GM19455 (cell line): ENCODE measurements around the gene PLCG1.

Experiments used
- ATAC-seq: cut with Tn5 transposase; IDR thresholded peaks from one replicate; pipeline ENCODE4 v1.9.1; 2021; ENCODE audit not compliant: unreplicated experiment

Gene PLCG1

DNA sequence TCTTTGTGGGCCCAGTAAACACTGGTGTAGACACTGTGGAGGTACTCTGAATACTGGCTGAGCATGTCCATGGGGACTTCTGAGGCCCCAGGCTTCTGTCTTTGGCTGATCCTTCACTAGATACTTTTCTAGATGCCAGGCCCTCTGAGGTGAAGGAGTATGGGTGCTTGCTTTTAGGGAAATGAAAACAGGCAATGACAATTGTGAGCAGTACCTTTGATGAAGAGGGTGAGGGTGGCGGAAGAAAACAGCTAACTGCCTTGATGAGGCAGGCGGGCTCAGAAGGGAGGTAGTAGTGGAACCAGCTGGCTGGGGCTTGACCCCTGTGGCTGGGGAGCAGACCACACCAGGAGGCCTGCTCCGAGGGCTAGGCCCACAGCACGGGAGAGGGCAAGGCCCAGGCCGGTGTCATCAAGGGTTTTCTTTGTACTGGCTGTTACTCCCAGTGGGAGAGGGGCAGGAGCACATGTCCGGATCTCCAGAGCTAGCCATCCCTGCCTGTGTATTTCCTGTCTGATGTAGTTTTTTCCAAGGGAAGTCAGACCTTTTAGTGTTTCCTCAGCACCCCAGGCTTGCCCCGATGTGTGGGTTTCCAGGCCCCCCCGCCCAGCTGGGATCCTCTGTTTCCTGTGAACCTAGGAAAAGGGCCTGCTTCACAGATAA, 3.9 kb downstream of the PLCG1 start:
- ATAC-seq = no peak

DNA sequence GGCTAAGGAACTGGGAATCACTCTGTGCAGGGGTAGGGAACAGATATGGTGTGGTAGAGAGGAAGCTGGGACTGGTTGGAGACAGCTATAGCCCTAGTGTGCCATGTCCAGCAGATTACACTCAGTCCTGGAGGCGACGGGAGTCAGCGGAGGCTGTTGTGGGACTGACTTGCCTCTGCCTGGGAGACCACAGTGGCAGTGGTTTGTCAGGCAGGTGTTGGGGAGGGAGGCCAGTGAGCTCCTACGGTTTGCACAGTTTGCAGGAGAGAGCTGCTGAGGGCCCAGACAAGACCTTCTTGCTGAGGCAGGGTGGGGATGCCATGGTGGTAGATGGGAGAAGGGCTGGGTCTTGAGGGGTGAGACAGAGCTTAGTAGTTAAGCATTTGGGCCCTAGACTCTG, 4.9 kb downstream of the PLCG1 start:
- no peak for ATAC-seq

DNA sequence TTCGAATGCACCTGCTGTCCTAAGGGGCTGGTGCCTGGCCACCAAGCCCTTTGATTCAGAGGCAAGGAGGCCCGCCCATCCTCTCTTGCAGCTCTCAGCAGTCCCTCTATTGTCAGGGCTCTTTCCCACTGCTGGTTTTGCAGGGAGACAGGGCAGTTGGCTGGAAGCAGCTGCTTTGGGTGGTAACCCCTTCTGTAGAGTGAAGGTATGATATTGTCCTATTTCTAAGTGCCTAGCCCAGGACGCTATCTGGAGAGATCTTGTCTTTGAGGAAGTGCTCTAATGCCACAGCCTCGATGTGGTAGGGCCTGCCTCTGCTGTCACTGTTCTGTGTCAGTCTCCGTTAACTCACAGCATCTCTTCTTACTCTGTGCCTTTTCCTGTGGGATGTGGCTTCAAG, 5.6 kb downstream of the PLCG1 start:
- no peak for ATAC-seq

DNA sequence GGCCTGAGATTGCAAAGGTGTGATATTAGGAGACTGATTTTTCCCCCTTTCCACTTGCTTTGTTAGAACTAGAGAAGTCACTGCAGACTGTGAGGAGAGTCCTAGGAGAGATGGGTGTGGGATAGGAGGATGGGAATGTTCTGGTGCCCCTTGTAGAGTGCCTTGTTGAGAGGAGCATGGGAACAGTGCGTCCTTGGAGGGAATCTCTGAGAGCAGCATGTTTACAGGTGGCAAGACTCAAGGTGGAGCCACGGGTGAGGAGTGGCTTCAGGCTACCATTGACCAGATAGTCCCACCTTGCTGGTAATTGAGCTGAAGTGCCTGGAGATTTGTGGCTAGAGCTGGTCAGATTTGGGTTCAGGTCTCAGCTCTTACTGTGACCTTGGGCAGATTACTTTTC, 6.0 kb downstream of the PLCG1 start:
- no peak for ATAC-seq

DNA sequence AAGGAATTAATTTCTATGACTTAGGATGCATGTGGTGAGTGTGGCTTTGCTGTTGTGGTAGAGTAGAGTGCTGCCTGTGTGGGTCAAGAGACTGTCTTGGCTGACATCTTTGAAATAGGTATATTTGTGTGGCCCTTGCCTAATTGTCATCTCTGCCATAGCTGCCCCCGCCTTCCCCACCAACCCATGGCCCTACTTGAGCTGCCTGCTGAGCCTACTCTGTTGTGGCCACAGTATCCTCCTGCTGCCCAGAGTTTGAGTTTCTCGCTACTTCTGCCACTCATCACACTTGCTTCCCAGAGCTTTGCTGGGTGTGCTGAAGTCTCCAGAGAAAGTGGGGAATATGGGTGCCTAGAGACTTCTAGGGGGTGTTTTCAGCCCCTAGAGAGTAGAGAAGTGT, 8.0 kb downstream of the PLCG1 start:
- no peak for ATAC-seq

DNA sequence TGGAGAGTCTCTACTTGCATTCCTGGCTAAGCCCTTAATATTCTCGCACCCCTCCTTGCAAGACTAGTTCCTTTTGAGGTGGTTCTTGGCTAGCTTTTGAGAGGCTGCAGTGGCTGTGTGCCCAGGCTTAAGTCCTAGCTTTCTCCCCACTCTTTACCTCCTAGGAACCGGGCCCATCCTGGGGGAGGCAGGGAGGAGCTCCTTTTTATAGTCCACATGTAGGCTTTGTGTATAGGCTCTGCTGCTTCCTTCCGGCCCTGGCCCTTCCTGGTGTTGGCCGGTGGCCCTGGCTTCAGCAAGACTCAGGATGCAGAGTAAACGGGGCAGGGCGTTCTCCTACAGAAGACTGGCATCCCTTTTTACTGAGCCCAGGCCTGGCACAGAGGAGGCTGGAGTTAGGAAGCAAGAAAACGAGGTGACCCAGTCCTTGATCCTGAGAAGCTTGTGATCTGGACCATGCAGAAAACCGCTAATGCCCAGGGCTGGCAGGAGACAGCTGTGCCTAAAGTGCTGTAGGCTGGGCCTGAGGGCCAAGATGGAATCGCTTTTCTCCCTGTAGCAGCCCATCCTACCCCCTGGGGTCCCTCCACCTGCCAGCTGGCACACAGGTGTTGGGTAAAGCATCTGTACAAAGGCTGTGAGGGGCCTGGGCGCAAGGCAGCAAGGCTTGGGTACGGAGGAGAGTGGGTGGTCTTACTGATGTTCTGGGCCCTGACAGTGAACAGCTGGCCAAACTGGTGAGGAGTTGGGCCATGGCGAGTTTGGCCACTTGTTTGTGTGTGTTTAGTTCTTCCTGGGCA, 8.7 kb downstream of the PLCG1 start:
- ATAC-seq = no peak

DNA sequence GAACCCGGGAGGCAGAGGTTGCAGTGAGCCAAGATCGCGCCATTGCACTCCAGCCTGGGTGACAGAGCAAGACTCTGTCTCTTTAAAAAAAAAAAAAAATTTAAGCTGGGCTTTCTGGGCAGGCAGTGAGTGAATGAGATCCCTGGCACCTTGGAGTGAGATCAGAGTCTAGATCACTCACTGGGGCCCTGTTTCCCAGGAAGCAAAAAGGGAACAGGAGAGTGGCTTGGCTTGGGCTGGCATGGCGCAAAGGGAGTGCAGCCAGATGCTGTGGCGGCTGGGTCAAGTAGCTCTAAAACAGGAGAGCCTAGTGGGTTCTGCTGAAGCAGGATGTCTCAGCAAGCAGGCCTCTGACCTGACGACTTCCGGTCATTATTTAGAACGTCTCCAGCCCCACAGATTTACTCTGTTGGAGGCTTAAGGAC, 10.4 kb downstream of the PLCG1 start:
- no peak for ATAC-seq

DNA sequence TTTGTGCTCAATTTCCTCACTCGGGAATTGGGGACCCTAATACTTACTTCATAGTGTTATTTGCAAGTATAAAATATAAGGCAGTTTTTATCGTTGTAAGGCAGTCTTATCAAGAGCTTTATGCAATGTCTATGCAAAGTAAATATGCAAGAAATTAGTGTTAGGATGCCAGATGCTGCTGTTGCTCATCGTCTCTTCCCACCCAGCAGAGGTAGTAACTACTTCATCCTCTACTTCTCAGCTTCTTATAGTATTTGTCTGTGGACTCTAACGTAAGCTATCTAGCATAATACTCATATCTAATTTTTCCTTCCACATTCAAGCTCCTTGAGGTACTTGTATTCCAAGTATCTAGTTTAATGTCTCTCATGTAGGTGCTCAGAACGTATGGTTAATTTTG, 11.6 kb downstream of the PLCG1 start:
- no peak for ATAC-seq

DNA sequence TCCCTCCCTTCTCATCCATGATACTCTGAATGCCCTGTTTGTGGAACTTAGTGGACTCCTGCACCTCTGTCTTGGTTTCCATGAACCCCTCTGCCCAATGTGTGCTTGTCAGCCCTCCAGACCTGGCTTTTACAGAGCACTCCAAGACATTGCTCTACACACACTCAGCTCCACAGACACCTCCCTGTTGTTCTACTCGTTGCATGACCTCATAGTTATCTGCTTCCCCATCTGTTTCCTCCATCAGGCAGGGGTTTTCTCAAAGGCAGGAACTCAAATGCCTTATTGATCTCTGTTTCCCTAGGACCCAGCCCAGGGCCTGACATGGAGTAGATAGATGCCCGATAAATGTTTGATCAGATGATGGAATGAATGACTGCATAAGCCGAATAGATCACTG, 13.3 kb downstream of the PLCG1 start:
- ATAC-seq = no peak

DNA sequence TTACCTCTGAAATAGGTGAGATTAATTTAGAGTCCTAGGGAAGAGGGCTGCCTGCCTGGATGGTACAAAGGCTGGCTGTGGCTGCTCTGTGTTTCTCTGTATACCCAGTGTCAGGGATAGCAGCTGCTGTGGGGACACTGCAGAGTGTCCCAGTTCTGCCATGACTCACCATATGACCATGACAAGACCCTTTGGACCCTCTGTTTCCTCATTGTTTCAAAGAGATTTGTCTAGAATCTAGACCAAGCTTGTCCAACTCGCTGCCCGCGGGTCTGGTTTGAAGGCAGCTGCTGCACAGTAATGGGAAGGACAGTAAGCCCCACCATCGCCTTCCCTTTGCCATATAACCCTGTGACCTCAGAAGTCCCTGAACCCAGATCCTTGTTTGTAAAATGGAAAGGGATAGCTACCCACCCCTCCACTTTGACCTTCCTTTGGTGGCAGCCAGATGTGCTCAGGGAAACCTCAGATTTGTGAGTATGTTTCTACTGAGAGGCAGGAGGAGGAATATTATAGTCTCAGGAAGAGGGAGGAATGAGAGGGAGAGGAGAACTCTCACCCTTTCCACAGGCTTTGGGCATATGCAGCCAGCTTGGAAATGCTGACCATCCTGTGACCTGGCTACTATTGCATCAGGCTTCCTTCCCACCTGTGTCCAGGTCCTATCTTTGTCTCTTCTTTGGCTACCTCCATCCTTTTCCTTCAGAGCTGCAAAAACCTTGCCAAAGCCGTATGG, 14.0 kb downstream of the PLCG1 start:
- ATAC-seq = no peak

DNA sequence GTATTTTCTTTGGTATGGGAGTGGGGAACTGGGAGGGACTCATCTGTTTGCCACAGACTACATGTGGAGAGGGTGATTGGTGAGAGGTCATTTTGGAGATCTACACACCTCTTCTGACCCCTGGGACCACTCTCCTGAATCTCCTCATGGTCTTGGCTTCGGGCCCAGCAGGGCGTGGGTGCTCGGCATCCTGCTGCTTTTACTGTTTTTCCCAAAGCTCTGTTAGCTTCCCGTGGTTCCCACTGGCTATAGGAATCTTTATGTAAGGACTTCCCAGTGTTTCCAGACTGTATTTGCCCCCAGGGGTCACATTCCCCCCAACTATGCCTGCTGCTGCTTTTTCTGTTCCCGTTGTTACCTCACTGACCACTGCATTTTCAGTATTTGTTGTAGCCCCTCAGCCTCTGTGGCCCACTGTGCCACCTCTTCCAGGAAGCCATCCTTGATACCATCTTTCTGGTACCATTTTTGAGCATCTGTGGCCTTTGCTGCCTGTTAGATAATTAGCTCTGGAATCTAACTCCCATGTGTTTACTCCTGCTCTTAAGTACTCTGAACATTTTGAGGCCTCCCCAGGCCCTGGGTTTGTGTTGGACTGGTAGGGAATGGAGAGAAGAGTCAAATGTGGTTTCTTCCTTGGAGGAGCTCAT, 14.9 kb downstream of the PLCG1 start:
- ATAC-seq = no peak

DNA sequence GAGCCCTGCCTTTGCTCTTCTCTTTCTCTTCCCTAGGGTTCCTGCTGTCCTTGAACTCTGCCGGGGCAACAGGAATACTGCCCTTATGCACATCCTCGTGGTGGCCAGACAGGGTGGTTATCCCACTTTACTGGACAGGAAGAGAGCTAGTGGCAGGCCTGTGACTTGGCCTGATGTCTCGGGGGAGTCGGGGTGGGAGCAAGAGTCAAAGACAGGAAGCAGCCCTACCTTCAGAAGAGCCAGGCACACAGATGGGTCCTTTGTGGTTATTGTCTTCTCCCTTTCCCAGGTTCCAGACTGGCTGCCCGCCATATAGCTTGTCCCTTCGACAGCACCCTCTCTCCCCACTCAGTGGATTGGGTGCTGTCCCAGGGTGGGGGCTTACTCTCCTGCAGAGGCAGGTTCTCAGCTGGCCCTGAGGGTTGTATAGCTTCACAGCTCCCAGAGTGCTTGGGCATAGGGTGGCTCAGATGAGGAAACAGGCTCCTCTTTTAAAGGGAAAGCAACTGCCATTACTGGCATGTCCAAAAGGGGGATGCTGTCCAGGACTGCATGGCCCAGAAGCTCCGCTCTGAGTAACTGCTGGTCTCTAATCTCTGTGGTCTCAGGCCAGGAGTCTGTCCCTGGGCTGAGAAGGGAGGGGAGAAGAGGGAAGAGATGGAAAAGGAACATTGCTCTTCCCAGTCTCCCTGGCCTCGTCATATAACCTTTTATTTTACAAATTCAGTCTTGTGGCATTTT, 17.3 kb downstream of the PLCG1 start:
- ATAC-seq = no peak

DNA sequence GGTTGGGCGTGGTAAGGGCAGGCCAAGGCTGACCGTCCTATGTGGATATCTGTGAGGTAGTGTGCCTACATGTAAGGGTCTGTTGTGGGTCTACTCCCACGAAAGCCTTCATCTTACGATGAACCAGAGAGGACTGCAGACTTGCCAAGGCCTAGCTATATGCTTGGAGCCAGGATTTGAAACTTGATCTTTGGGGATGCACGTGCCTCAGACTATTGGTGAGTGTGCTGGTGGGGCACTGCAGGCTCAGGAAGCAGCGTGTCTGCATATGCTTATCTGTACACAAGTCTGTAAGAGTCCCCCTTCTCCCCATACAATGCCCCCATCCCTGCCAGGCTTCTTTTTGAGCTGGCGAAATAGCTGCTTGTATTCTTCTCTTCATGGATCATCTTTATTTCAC, 17.9 kb downstream of the PLCG1 start:
- no peak for ATAC-seq

DNA sequence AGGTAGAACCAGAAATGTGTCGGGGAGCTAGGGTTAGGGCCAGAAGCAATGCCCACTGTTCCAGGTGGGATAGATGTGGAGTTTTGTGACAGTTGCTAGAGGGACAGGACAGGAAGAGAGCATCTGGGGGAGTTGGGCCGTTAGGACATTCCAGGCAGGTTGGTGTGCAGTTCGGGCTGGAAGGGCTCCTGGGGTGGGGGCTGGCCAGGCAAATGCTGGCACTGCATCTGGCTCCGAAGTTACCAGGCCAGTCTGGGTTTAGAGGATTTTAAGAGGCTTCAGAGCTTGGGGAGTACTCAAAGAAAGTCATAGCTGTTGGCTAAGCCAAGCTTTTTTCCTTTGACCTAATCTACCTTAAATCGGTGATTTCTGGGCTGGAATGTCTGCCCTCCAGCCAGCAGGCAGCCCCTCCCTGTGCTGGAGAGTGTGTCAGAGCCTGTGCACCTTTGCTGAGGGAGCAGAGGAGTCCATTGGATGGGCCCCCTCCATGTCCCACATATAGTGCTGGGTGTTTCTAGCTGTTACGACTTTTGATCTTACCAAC, 20.8 kb downstream of the PLCG1 start:
- ATAC-seq = no peak

DNA sequence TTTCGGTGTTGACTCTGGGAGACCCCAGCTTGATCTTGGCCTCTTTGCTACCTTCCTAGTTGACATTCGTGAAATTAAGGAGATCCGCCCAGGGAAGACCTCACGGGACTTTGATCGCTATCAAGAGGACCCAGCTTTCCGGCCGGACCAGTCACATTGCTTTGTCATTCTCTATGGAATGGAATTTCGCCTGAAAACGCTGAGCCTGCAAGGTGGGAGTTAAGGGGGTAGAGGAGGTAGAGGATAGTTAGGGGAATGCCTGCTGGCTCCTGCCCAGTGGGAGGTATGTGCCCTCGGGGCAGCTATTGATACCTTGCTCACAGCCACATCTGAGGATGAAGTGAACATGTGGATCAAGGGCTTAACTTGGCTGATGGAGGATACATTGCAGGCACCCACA, 22.2 kb downstream of the PLCG1 start:
- no peak for ATAC-seq

DNA sequence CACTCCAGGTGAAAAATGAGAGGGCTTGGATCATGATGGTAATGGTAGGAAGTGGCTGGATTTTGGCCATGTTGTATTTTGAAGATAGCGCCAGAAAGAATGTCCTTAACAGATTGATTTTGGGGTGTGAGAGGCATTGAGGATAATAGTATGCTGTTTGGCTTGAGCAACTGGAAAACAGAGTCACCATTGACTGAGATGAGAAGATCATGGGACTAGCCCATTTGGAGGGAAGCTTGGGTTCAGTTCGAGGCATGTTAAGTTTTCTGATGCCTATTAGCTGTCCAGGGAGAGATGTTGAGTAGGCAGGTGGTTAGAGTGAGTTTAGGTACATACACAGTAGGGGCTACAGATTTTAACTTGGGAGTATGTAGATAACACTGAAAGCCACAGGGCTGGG, 23.3 kb downstream of the PLCG1 start:
- no peak for ATAC-seq

DNA sequence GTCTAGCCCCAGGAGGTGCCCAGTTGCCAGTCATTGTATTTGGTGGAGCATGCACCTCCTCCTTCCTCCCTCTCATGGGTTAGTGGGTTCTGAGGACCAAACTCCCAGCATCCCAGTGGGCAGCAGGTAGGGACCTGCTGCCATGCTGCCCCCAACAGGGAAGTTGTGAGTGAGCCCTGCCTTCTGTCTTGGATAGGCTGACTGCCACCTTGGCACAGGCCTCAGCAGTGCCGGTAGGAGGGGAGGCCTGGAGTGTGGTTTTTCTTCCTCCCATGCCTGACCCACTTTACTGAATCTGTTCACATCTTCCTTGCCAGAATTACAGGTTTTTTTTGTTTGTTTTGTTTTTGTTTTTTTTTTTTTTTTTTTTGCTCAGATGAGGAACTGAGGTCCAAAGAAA, 24.5 kb downstream of the PLCG1 start:
- ATAC-seq = no peak

DNA sequence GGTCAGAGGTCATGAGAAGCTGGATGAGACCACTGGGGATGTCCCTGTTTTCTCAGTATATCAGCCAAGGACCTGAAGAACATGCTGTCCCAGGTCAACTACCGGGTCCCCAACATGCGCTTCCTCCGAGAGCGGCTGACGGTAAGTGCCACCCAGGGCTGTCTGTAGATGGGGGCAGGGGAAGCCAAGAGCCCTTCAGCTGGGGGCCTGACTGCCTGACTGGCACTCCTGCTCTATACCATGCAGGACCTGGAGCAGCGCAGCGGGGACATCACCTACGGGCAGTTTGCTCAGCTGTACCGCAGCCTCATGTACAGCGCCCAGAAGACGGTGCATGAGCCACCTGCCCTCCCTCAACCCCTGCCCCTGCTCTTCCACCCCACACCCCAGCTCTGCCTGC, 25.1 kb downstream of the PLCG1 start:
- ATAC-seq = no peak

DNA sequence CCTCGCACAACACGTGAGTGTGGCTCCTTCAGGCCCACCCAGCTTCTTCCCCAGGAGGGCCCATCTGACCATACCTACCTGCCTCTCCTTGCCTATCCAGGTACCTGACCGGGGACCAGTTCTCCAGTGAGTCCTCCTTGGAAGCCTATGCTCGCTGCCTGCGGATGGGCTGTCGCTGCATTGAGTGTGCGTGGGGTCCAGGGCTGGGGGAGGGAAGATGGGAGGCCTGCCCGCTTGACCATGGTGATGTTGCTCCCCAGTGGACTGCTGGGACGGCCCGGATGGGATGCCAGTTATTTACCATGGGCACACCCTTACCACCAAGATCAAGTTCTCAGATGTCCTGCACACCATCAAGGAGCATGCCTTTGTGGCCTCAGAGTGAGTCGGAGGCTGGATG, 26.5 kb downstream of the PLCG1 start:
- ATAC-seq = no peak

DNA sequence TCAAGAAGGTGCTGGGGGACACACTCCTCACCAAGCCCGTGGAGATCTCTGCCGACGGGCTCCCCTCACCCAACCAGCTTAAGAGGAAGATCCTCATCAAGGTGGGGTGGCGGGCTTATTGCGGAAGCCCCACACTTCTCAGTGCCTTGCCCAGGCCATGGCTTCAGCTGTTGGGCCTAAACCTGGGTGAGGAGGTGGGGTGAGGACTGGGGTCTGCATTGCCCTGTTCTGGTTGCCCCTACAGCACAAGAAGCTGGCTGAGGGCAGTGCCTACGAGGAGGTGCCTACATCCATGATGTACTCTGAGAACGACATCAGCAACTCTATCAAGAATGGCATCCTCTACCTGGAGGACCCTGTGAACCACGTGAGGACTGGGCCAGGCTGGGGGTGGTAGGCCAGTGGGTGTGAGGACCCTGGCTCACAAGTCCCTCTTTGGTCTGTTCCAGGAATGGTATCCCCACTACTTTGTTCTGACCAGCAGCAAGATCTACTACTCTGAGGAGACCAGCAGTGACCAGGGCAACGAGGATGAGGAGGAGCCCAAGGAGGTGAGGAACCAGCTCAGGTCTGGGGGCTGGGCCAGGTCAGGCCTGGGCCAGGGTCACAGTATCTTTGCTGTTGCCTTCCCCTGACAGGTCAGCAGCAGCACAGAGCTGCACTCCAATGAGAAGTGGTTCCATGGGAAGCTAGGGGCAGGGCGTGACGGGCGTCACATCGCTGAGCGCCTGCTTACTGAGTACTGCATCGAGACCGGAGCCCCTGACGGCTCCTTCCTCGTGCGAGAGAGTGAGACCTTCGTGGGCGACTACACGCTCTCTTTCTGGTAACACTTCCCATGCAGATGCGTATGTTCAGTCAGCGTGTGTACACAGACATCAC, 27.9 kb downstream of the PLCG1 start:
- no peak for ATAC-seq
